22Rv1 (cell line): ENCODE results near the gene ATXN1L.

Source experiments
- H3K27ac ChIP-seq: fragments of 450-650 bp; 2 replicates; pipeline ENCODE4 v1.5.1; 2017
- CTCF ChIP-seq: fragments of 450-650 bp; IDR thresholded peaks from 2 replicates; pipeline ENCODE4 v1.5.1; 2017; ENCODE audit warnings: mild to moderate bottlenecking
- ZFX ChIP-seq: fragments of 450-650 bp; IDR thresholded peaks from 2 replicates; pipeline ENCODE4 v1.6.1; 2017; ENCODE audit warnings: antibody characterized with exemption, borderline replicate concordance

Gene ATXN1L

DNA sequence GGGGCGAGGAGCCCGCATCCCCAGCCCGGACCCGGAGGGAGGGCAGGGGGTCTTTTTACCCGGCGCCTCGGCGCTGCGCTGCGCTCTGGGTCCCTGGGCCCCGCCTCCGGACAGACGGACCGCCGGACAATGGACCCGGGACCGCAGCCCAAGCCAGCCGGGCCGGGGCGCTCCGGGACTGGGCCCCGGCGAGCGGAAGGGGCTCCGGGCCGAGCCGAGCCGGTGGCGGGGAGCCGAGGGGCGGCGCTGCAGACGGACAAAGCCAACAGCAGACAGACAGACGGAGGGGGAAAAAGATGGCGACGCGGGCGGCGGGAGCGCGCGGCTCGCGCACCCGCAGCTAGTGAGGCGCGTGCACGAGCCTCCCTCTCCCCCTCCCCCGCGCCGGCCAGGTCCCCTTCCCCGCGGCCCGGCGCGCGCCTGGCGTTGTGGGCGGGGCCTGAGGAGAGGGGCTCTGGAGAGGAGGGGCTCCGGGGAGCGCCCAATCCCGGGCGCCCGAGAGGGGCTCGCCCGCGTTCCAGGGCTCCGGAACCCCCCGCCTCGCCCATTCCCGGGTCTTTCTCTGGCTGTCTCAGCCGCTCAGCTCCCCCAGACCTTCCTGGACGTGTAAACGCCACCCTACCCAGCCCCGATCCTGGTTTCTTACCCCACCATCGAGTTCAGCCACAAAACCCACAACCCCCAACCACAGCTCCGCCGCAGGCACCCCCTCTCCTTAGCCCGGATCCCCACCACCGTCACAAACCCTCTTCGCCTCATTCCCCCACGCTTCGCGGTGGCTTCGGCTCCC, 38.3 kb downstream of the ATXN1L start, which contains the start of gene ZNF821:
ZNF821 (minus strand) TSS at position 334 of the 790 bp plus-strand sequence. CDS start 4,236 bp downstream, outside the sequence.
- TF ChIP-seq CTCF (peak; percentile 59), ZFX (no peak)
- peak within 1 kb of the TSS; percentile 92 for H3K27ac ChIP-seq

DNA sequence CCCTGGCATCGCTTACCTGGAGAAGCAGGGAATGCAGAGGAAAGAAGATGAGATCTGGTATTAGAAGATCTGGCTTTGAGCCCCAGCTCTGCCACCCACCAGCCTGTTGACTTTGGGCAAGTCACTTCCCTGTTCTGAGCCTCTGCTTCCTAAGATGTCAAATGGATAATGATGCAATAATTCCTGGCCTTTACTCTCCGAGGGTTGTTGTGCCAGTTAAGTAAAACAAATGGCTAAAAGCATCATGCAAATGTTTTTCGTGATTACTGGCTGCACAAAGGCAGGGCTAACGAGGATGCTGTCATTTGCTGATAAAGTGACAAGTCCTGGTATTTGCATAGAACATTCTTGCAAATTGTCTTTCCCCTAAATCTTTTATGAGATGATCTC, 39.5 kb downstream of the ATXN1L start:
- peak overlapping the region; percentile 92 for H3K27ac ChIP-seq
- TF ChIP-seq CTCF (no peak), ZFX (no peak)

DNA sequence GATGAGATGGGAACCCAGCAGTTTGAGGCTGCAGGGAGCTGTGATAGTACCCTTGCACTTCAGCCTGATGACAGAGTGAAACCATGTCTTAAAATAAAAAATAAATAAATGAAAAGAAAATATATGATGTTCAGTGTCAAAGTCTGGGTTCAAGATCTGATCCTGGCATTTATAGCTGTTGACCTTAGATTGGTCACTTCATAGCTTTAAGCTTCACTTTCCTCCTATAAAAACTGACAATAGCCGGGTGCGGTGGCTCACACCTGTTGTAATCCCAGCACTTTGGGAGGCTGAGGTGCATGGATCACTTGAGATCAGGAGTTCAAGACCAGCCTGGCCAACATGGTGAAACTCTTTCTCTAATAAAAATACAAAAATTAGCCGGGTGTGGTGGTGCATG, 43.4 kb downstream of the ATXN1L start:
- H3K27ac ChIP-seq, result no peak overlapping the region
- no peak for TF ChIP-seq ZFX

- TF ChIP-seq ZFX (no peak), CTCF (no peak)
- peak overlapping the region; percentile 93 for H3K27ac ChIP-seq
These were observed 48.1 kb downstream of the ATXN1L start for GRCh38 chr16:71893888-71894228.

DNA sequence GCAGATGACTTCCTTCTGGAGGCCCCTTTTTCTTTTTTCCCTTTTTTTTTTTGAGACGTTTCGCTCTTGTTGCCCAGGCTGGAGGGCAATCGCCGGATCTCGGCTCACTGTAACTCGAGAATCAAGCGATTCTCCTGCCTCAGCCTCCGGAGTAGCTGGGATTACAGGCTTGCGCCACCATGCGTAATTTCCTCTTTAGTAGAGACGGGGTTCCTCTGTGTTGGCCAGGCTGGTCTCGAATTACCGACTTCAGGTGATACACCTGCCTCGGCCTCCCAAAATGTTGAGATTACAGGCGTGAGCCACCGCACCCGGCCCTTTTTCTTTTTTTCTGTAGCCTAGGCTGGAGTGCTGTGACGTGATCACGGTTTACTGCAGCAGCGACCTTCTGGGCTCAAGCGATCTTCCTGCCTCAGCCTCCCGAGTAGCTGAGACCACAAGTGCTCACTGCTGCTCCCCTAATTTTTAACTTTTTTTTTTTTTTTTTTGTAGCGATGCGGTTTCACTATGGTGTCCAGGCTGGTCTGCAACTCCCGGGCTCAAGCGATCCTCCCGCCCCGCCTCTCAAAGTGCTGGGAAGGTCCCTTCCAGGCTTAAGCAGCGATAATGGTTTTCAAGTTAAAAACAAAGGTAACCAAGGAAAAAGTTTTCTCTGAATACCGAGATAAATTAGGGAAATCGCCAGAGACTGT, 48.6 kb downstream of the ATXN1L start:
- peak overlapping the region; percentile 93 for H3K27ac ChIP-seq
- TF ChIP-seq ZFX (no peak), CTCF (peak; percentile 42)

DNA sequence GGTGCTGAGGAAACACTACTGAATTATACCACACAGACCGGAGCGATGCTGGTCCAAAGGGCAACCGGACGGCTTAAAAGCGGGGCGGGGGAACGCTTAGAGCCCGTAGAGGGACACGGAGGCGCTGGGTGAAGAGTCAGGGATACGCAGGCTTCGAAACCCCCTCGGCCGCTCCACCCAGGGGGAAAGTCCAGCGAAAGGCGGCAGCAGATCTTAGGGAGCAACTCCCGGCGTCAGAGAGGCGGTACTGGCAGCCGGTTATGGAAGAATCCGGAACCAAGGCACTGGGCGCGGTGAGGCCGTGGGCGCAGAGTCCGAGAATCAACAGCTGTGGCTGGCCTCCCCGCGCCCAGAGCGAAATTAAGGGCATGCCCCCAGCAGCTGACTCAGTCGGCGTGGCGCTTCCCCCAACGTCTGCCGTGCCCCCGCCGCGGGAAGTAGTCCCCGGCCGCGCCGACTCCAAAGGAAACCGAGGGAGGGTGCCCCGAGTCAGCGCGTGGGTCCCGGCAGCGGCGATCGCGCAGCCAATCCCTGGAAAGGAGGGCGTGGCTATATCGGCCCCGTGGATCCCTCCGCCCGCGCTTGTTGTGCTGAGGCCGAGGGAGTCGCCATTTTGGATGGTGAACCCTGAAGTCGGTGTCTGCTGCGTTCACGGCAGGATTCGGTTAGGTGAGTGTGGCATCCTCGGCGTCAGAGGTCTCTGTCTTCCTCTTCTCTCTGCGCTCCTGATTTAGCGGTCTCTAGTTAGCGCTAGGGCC, 49.3 kb downstream of the ATXN1L start, which contains the start of gene IST1:
IST1 (plus strand) TSS at position 611 of the 758 bp plus-strand sequence. CDS start 20,110 bp downstream, outside the sequence.
- TF ChIP-seq ZFX (no peak), CTCF (no peak)
- H3K27ac ChIP-seq, result peak within 1 kb of the TSS; percentile 93

- peak overlapping the region; percentile 93 for H3K27ac ChIP-seq
- TF ChIP-seq ZFX (no peak), CTCF (no peak)
These were observed 50.0 kb downstream of the ATXN1L start for GRCh38 chr16:71895679-71896365.
